Mammary epithelial cell (primary cell): Measurements from ENCODE around the gene ZIC1.

Experiments used
- EZH2 ChIP-seq: IDR thresholded peaks from 2 replicates; pipeline ENCODE4 v1.6.1; 2012; ENCODE audit warnings: low read length, inconsistent platforms, borderline replicate concordance
- TF ChIP-seq, protein P1 (sequence below), 2 donors: IDR thresholded peaks in 1 of 2; conservative IDR thresholded peaks in 1 of 2; 2 replicates each; pipeline ENCODE4 v1.5.1; 2011 to 2012; ENCODE audit warnings: inconsistent platforms in 2 of 2, low read length in 2 of 2, mild to moderate bottlenecking in 2 of 2, control low read depth in 1 of 2, low read depth in 1 of 2; ENCODE audit not compliant: insufficient read depth in 1 of 2; ENCODE audit errors: extremely low read depth in 1 of 2

DNA sequence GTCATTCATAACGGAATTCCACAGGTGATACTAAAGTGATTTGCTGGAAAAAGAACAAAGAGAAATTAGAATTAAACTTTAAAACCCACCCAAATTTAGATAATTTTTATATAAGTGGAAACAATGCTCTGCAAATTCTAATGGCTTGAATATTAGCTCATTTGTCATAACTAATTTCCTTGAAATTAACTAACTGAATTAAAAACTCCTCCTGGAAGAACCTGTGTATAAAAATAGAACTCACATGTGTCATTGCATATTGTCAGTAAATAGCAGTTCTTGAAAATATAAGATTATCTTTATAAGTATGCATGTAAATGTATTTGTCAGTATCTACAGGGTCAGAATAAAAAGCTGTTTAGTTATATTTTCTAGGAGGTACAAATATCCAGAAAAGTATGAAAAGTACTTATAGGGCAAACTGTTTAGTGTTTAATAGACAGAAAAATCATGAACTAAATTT, 16.3 kb downstream of the ZIC1 start:
- TF ChIP-seq, protein P1, sequence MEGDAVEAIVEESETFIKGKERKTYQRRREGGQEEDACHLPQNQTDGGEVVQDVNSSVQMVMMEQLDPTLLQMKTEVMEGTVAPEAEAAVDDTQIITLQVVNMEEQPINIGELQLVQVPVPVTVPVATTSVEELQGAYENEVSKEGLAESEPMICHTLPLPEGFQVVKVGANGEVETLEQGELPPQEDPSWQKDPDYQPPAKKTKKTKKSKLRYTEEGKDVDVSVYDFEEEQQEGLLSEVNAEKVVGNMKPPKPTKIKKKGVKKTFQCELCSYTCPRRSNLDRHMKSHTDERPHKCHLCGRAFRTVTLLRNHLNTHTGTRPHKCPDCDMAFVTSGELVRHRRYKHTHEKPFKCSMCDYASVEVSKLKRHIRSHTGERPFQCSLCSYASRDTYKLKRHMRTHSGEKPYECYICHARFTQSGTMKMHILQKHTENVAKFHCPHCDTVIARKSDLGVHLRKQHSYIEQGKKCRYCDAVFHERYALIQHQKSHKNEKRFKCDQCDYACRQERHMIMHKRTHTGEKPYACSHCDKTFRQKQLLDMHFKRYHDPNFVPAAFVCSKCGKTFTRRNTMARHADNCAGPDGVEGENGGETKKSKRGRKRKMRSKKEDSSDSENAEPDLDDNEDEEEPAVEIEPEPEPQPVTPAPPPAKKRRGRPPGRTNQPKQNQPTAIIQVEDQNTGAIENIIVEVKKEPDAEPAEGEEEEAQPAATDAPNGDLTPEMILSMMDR (conservative IDR thresholded peaks at IDR 0.05 in 1 of 2, IDR thresholded peaks at IDR 0.05 in 1 of 2; ENCODE audit: extremely low read depth in 1 of 2, insufficient read depth in 1 of 2, low read depth in 1 of 2, low read length in 2 of 2), result no peak
- TF ChIP-seq EZH2, result no peak
